HG03108 (cell line): ENCODE data around the gene CCDC57.
"Not testable (repeated sequence)": the region's sequence is repeated elsewhere in the genome, so short reads cannot be mapped to it uniquely, and the experiment has no call there.

Experiments
- ATAC-seq: cut with Tn5 transposase; IDR thresholded peaks from one replicate; pipeline ENCODE4 v1.9.1; 2021; ENCODE audit warnings: moderate library complexity; ENCODE audit not compliant: unreplicated experiment

CCDC57 gene

GRCh38 chr17:82212331-82213250 lies at the start of gene CCDC57:
TSS of gene CCDC57 (minus strand) at chr17:82212842. CDS start at chr17:82201944, 10,898 bp downstream.
- ATAC-seq = peak; percentile 49

- ATAC-seq = no peak
These were observed 49.7 kb upstream of the CCDC57 start for GRCh38 chr17:82262344-82262743.

GRCh38 chr17:82259972-82260961 lies 47.6 kb upstream of the CCDC57 start:
- not testable (repeated sequence) for ATAC-seq

- ATAC-seq = no peak
These were observed 45.9 kb upstream of the CCDC57 start for GRCh38 chr17:82258555-82258954.

GRCh38 chr17:82257473-82257872 lies 44.8 kb upstream of the CCDC57 start:
- ATAC-seq = no peak

- ATAC-seq = no peak
These were observed 43.7 kb upstream of the CCDC57 start for GRCh38 chr17:82256242-82256885.

- no peak for ATAC-seq
These were observed 42.8 kb upstream of the CCDC57 start for GRCh38 chr17:82255402-82255972.

GRCh38 chr17:82254746-82255145 lies 42.1 kb upstream of the CCDC57 start:
- ATAC-seq = not testable (repeated sequence)

GRCh38 chr17:82254096-82254495 lies 41.5 kb upstream of the CCDC57 start:
- not testable (repeated sequence) for ATAC-seq

- no peak for ATAC-seq
These were observed 40.5 kb upstream of the CCDC57 start for GRCh38 chr17:82253179-82253544.

- ATAC-seq = no peak
These were observed 40.0 kb upstream of the CCDC57 start for GRCh38 chr17:82252511-82253178.

- ATAC-seq = no peak
These were observed 38.3 kb upstream of the CCDC57 start for GRCh38 chr17:82250868-82251500.

- ATAC-seq = no peak
These were observed 37.4 kb upstream of the CCDC57 start for GRCh38 chr17:82249896-82250581.

GRCh38 chr17:82248815-82249674 lies 36.4 kb upstream of the CCDC57 start:
- ATAC-seq = no peak

- no peak for ATAC-seq
These were observed 35.4 kb upstream of the CCDC57 start for GRCh38 chr17:82247856-82248671.

- no peak for ATAC-seq
These were observed 34.7 kb upstream of the CCDC57 start for GRCh38 chr17:82247182-82247823.
